BJ (cell line): ENCODE data around the gene RTN3. TPM values are rescaled to one million over a fixed set of nuclear protein-coding genes. Genes with fewer than 3 reads are reported as not detected.
"Not testable (repeated sequence)": the region's sequence is repeated elsewhere in the genome, so short reads cannot be mapped to it uniquely, and the experiment has no call there.

Experiments used
- CTCF ChIA-PET: fragments of 350-600 bp; formaldehyde crosslinking; extraction: SDS; loops from one replicate; lab custom pipeline; 2021; ENCODE audit warnings: antibody characterized with exemption, inconsistent platforms; lab: Yijun Ruan, JAX
- POLR2A ChIA-PET: fragments of 300-600 bp; sonication (Branson Sonifier 250); formaldehyde crosslinking; extraction: SDS; loops from one replicate; lab custom pipeline; 2021; ENCODE audit warnings: antibody characterized with exemption; lab: Charles Lee
- DNase-seq: peaks from one replicate; pipeline ENCODE4 v3.0.0-alpha.2; 2011; ENCODE audit warnings: low read depth
- H3K27me3 ChIP-seq: 2 replicates; pipeline ENCODE4 v1.6.0; 2011; ENCODE audit warnings: low read length; ENCODE audit not compliant: control insufficient read depth, insufficient read depth
- H3K36me3 ChIP-seq: 2 replicates; pipeline ENCODE4 v1.5.1; 2011; ENCODE audit warnings: low read length; ENCODE audit not compliant: control insufficient read depth, insufficient read depth
- H3K4me3 ChIP-seq: 2 replicates; pipeline ENCODE4 v1.5.1; 2011; ENCODE audit warnings: low read depth, mild to moderate bottlenecking, control low read depth, low read length
- polyA minus RNA-seq: library from RNA; depleted of rRNA, polyadenylated mRNA; stranded (reverse); fragments of >200 nt; gene quantifications from 2 replicates; pipeline ENCODE4 v1.2.3, GENCODE V29; 2011; rRNA and poly(A)+ RNA removed
- polyA plus RNA-seq: library from polyadenylated mRNA; depleted of rRNA; stranded (reverse); fragments of >200 nt; gene quantifications from 2 replicates; pipeline ENCODE4 v1.2.3, GENCODE V29; 2011; rRNA removed
- TF ChIP-seq, protein P1 (sequence below): IDR thresholded peaks from 2 replicates; pipeline ENCODE4 v1.5.1; 2011; ENCODE audit warnings: low read depth, mild to moderate bottlenecking, control low read depth, inconsistent platforms, low read length, moderate library complexity; ENCODE audit not compliant: insufficient read depth

Gene RTN3
- polyA plus RNA-seq (91.4 and 164 TPM in 2 replicates), polyA minus RNA-seq (67.8 and 88.1 TPM in 2 replicates)

DNA sequence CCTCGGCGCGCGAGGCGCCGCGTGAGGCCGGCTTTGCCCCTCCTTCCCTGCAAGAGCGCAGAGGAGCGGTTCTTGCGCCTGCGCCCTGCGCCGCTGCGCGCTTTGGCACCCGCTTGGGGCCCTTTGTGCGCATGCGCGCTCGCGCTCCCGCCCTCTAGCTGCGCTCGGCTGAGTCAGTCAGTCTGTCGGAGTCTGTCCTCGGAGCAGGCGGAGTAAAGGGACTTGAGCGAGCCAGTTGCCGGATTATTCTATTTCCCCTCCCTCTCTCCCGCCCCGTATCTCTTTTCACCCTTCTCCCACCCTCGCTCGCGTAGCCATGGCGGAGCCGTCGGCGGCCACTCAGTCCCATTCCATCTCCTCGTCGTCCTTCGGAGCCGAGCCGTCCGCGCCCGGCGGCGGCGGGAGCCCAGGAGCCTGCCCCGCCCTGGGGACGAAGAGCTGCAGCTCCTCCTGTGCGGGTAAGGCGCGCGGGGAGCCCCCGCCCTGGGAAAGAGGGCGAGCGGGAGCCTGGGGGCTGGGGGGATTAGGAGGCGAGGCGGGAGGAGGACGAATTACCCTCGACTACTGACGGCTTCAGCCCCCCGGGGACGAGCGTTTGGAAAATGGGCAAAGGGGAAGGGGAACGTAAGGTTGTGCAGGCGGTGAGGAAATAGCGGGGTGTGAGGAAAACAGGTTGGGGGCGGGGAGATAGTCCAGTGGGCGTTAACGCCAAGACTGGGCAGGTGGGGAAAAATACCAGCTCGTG is at the start of gene RTN3:
Gene RTN3 (plus strand): TSS at position 180 of the 745 bp plus-strand sequence. CDS start 137 bp downstream, at position 317.
- POLR2A ChIA-PET, result interaction anchor here (0.5 to 1.7 kb wide), 4 partner anchors 11 to 98 kb away, joined by 3 to 6 read pairs (median 4); partner anchors contain the start of gene ATL3
- Histone ChIP-seq H3K4me3 (peak within 1 kb of the TSS; percentile 79), H3K27me3 (no peaks in the 10 kb centered on the region), H3K36me3 (no peaks in the 10 kb centered on the region)
- TF ChIP-seq, protein P1, sequence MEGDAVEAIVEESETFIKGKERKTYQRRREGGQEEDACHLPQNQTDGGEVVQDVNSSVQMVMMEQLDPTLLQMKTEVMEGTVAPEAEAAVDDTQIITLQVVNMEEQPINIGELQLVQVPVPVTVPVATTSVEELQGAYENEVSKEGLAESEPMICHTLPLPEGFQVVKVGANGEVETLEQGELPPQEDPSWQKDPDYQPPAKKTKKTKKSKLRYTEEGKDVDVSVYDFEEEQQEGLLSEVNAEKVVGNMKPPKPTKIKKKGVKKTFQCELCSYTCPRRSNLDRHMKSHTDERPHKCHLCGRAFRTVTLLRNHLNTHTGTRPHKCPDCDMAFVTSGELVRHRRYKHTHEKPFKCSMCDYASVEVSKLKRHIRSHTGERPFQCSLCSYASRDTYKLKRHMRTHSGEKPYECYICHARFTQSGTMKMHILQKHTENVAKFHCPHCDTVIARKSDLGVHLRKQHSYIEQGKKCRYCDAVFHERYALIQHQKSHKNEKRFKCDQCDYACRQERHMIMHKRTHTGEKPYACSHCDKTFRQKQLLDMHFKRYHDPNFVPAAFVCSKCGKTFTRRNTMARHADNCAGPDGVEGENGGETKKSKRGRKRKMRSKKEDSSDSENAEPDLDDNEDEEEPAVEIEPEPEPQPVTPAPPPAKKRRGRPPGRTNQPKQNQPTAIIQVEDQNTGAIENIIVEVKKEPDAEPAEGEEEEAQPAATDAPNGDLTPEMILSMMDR, result peak; percentile 19; the same call in 1 of the 2 replicates
- CTCF ChIA-PET, result interaction anchor here (0.6 to 1.9 kb wide), 5 partner anchors 8 to 172 kb away, joined by 3 to 10 read pairs (median 3); no protein-coding TSS in a partner anchor
- peak; percentile 96 for DNase-seq

- H3K4me3 ChIP-seq, result no peak overlapping the region
- ChIA-PET POLR2A (no interaction called here), CTCF (interaction anchor here (0.7 to 7.3 kb wide), 15 partner anchors 10 to 310 kb away, joined by 3 to 61 read pairs (median 3); no protein-coding TSS in a partner anchor)
- no peak for DNase-seq
- H3K36me3 ChIP-seq, result peaks cover 13% of the 10 kb centered on the region
- TF ChIP-seq, protein P1, result peak; percentile 77
- no peaks in the 10 kb centered on the region for H3K27me3 ChIP-seq
Observed at GRCh38 chr11:63635762-63636465, 45.4 kb upstream of the RTN3 start.

DNA sequence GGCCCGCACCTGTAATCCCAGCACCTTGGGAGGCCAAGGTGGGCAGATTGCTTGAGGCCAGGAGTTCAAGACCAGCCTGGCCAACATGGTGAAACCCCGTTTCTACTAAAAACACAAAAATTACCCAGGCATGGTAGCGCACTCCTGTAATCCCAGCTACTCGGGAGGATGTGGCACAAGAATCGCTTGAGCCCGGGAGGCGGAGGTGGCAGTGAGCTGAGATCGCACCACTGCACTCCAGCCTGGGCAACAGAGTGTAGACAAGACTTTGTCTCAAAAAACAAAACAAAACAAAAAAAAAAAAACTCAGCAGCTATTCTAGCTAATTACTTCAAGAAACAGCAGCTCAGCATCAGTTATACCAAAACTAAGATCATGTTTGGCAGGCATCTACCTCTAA is 42.9 kb upstream of the RTN3 start:
- CTCF ChIA-PET, result interaction anchor here (0.8 to 7.3 kb wide), 23 partner anchors 8 to 159 kb away, joined by 3 to 61 read pairs (median 5); partner anchors contain the start of genes ATL3 and ZFTA

DNA sequence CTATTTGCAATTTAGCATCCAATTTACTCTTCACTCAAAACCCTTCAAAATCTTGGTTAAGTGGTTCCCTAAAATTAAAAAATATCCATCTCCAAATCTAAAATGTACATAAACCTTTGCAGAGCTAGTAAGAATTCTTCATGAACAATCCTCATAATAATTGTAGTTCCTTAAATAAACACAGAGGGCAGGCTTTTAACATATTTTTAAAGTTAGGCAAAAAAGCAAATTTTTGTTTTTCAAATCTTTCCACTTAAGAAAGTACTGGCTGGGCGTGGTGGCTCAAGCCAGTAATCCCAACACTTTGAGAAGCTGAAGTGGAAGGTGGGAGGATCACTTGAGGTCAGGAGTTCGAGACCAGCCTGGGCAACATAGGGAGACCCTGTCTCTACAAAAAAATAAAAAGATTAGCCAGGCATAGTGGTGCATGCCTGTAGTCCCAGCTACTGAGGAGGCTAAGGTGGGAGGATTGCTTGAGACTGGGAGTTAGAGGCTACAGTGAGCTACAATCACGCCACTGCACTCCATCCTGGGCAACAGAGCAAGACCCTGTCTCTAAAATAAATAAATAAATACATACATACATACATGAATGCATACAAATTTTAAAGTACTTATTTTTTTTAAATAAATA is 42.0 kb upstream of the RTN3 start:
- ChIA-PET POLR2A (interaction anchor here (0.6 kb wide), 1 partner anchor 240 kb away, joined by 5 read pairs; no protein-coding TSS in a partner anchor), CTCF (interaction anchor here (0.8 to 7.3 kb wide), 23 partner anchors 9 to 160 kb away, joined by 3 to 61 read pairs (median 4); partner anchors contain the start of genes ATL3 and ZFTA)
- Histone ChIP-seq H3K27me3 (no peaks in the 10 kb centered on the region), H3K36me3 (peaks cover 9% of the 10 kb centered on the region), H3K4me3 (no peak overlapping the region)
- DNase-seq, result no peak
- TF ChIP-seq, protein P1, result peak; percentile 41

More for the DNA sequence above, 42.9 kb upstream of the RTN3 start:
- not testable (repeated sequence) for H3K27me3 ChIP-seq, H3K36me3 ChIP-seq, DNase-seq, H3K4me3 ChIP-seq
- POLR2A ChIA-PET, result interaction anchor here (0.6 kb wide), 1 partner anchor 241 kb away, joined by 5 read pairs; no protein-coding TSS in a partner anchor

DNA sequence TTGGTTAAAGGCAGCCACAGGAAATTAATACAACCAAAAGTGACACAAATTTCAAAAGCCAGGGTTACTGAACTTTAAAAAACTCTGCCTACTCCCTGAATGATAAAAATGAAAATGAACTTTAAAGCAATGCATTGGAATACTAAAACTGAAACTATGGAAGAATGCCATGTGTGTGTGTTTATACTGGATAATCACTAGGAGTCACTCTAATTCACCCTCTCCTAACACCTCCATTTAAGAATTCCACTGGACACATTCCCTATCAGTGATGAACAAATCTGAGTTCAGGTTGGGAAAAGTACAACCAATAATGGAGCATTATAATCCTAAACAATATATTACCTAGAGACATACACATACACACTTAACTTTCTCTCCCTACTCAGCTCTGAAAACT is 39.6 kb upstream of the RTN3 start:
- Histone ChIP-seq H3K36me3 (peaks cover 7% of the 10 kb centered on the region), H3K4me3 (no peak overlapping the region), H3K27me3 (no peaks in the 10 kb centered on the region)
- DNase-seq, result no peak
- ChIA-PET POLR2A (no interaction called here), CTCF (interaction anchor here (0.8 to 1.4 kb wide), 3 partner anchors 17 to 161 kb away, joined by 3 to 5 read pairs (median 4); no protein-coding TSS in a partner anchor)
- TF ChIP-seq, protein P1, result peak; percentile 20; the same call in 1 of the 2 replicates
